ENCODE results near the gene TSPAN14. TPM values are rescaled to one million over a fixed set of nuclear protein-coding genes. Genes with fewer than 3 reads are reported as not detected.

Gene TSPAN14
- total RNA-seq, 1 experiment from 2014 or later: 46.8 TPM

DNA sequence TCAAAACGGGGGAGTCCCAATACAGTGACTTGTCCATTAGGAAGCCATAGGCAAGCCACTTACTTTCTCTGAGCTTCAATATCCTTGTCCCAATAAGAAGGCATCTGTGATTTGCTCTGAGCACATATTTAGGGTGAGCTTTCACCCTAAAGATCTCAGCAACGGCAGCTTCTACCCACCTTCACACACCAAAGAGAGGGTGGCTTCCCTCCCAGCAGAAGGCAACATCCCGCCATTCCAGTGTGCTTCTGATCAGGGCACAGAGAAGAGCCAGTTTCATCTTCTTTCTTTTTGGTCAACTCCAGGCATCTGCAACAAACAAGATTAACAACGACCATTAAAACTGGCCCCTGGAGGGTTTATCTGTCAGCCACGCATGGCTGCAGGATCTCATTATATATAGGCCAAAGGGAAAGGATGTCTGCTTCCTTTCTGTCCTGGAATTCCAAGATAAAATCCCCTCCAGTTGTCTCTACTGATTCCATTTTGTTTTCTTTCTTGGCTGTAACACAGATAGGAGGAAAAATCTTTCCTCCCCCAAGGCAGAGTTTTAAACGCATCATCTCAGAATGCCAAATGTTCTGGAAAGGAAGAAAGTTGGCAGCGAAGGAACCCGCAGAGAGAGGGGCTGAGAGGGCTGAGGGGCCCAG lies 83.1 kb downstream of the TSPAN14 start:
- Histone ChIP-seq H3K4me1 (ENCODE audit: insufficient read depth, low read length) (no peaks in the 10 kb centered on the region), H2BK12ac (ENCODE audit: insufficient read length, low read depth, low read length) (no peak overlapping the region), H3K23me2 (ENCODE audit: insufficient read length, low read depth, low read length, poor library complexity, severe bottlenecking) (no peaks in the 10 kb centered on the region), H4K5ac (ENCODE audit: insufficient read length, low read depth, low read length) (no peak overlapping the region), H3K27me3 (ENCODE audit: insufficient read depth, low read length) (no peaks in the 10 kb centered on the region), H4K91ac (ENCODE audit: insufficient read length, low read depth, low read length) (no peak overlapping the region), H3K18ac (ENCODE audit: insufficient read length, low read depth, low read length) (no peak overlapping the region), H4K20me1 (ENCODE audit: control insufficient read depth, insufficient read depth, insufficient read length) (peaks cover 2% of the 10 kb centered on the region), H2AFZ (ENCODE audit: low read length) (no peak overlapping the region), H3K79me2 (ENCODE audit: insufficient read depth, low read length) (no peaks in the 10 kb centered on the region), H2BK120ac (ENCODE audit: low read depth, low read length, poor library complexity, severe bottlenecking) (no peak overlapping the region), H3K79me1 (ENCODE audit: insufficient read depth, low read depth, low read length, poor library complexity, severe bottlenecking) (no peaks in the 10 kb centered on the region), H2BK15ac (ENCODE audit: low read depth, low read length) (no peak overlapping the region), H3K23ac (ENCODE audit: insufficient read length, low read depth, low read length) (no peak overlapping the region), H3K9me3 (ENCODE audit: control insufficient read depth, low read depth, low read length) (no peaks in the 10 kb centered on the region), H3K4me2 (ENCODE audit: insufficient read depth, insufficient read length, low read length) (no peak overlapping the region), H3K9ac (ENCODE audit: extremely low read depth, insufficient read length, low read length) (no peak overlapping the region), H2BK5ac (ENCODE audit: insufficient read length, low read length) (no peak overlapping the region), H2AK5ac (ENCODE audit: insufficient read length, low read length) (no peak overlapping the region), H3K56ac (ENCODE audit: insufficient read length, low read depth, low read length) (no peak overlapping the region), H3K14ac (ENCODE audit: insufficient read depth, low read length) (no peak overlapping the region), H3K4ac (ENCODE audit: low read depth, low read length) (no peak overlapping the region), H3T11ph (ENCODE audit: low read length) (no peak overlapping the region), H4K8ac (replicated peaks; ENCODE audit: insufficient read length, low read depth, low read length) (no peak overlapping the region), H2BK20ac (ENCODE audit: low read depth, low read length, poor library complexity, severe bottlenecking) (no peak overlapping the region), H3K27ac (ENCODE audit: insufficient read length, low read depth, low read length) (no peak overlapping the region)
- TF ChIP-seq, protein P1, sequence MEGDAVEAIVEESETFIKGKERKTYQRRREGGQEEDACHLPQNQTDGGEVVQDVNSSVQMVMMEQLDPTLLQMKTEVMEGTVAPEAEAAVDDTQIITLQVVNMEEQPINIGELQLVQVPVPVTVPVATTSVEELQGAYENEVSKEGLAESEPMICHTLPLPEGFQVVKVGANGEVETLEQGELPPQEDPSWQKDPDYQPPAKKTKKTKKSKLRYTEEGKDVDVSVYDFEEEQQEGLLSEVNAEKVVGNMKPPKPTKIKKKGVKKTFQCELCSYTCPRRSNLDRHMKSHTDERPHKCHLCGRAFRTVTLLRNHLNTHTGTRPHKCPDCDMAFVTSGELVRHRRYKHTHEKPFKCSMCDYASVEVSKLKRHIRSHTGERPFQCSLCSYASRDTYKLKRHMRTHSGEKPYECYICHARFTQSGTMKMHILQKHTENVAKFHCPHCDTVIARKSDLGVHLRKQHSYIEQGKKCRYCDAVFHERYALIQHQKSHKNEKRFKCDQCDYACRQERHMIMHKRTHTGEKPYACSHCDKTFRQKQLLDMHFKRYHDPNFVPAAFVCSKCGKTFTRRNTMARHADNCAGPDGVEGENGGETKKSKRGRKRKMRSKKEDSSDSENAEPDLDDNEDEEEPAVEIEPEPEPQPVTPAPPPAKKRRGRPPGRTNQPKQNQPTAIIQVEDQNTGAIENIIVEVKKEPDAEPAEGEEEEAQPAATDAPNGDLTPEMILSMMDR (conservative IDR thresholded peaks at IDR 0.05): no peak
- Mint-ChIP-seq H3K4me3 (no peak overlapping the region), H3K27me3 (ENCODE audit: low read depth) (peaks cover 13% of the 10 kb centered on the region), H3K4me1 (peaks cover 0 to 4% of the 10 kb centered on the region in 2 experiments; a peak in 1 of 4 replicates), H3K36me3 (ENCODE audit: insufficient read depth in 1 of 3, low read depth in 3 of 3) (peaks cover 5 to 12% (median 9%) of the 10 kb centered on the region in 3 experiments; a peak in 5 of 7 replicates), H3K9me3 (peaks cover 9 to 17% of the 10 kb centered on the region in 2 experiments; a peak in 4 of 5 replicates), H3K27ac (no peak overlapping the region)
- WGBS (ENCODE audit: extremely low coverage, insufficient read length, low lambda C conversion rate): no CpG with 5 or more reads among the region's 8 CpGs
- no peak for DNase-seq
